Measurements from ENCODE around the gene C1orf105.
"Not testable (repeated sequence)": the region's sequence is repeated elsewhere in the genome, so short reads cannot be mapped to it uniquely, and the experiment has no call there.

Gene C1orf105

DNA sequence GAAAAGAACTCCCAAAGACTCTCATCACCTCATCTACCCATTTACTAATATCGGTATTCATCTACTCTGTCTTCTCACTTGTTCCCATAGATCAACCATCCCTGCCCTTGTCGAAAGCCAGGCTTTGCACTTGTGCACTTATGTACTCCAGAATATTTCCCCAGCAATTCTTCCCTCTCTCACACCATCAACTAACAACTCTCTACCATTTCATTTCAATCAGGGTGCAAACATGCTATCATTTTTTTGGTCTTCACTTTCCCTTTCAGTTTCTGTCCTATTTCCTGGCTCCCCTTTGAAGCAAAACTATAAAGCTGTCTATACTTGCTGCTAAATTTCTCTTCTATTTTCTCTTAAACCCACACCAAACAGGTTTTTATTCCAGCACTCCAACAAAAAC lies 6.7 kb downstream of the C1orf105 start:
- no peak for DNase-seq (ENCODE audit: low read depth in 2 of 2)

DNA sequence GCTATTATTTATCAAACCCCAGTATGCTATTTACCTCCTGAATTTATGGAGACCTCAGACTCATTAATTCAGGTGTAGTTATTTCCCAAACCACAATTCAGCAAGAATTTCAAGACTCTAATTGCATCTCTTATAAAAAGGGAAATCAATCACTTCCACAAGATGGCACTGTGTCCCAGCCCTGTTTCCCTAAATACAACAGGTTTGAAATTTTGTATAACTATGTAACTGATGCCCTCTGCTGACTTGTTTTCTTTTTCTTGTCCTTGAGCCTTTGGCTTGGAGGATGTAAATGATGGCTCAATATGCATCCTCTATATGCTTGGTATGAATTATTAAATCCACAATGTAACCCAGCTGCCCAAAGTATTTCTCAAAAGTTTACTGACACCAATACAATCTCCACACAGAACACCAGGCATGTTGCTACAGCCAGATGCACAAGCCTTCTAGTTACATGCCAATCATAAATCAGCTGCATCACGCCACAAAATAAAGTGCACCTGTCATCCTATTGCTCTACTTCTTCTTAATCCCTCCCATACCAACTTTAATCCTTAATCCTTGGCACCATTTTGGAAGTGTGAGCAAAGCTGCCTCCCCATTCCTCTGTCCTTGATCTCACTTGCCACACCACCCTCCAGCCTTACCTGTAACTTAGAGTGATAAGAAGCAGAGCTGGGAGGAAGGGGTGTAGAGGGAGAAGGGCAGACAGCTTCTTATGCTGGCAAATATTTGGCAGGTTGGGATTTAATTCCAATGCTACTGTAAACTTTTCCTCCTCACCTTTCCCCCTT lies 9.0 kb downstream of the C1orf105 start:
- no peak for DNase-seq (ENCODE audit: low read depth in 2 of 2)

DNA sequence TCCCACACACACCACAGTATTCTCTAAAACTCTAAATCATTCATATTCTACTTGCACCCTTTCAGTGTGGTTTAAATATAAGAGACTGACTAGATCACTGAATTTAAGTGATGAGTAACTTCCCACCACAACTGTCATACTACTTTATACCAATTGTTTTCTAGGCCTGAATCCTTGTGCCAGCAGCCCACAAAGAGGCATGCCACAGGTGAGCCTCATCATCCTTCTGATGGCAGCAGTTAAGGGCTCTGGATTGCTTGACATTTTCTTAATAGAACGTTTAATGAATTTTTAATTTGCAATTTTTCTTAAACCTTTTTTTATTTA lies 9.6 kb downstream of the C1orf105 start:
- no peak for DNase-seq (ENCODE audit: low read depth in 2 of 2)

DNA sequence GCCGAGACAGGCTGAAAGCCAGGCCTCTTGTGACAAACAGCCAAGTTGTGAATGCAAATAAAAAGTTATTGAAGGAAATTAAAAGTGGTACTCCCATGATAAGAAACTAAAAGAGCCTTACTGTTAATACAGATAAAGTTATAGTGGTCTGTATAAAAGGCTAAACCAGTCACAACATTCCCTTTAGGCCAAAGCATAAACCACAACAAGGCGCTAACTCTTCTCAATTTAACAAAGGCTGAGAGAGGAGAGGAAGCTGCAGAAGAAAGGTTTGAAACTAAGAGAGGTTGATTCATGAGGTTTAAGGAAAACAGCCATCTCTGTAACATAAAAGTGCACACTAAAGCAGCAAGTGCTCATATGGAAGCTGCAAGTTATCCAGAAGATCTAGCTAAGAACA lies 10.7 kb downstream of the C1orf105 start:
- no peak for DNase-seq (ENCODE audit: low read depth in 2 of 2)

DNA sequence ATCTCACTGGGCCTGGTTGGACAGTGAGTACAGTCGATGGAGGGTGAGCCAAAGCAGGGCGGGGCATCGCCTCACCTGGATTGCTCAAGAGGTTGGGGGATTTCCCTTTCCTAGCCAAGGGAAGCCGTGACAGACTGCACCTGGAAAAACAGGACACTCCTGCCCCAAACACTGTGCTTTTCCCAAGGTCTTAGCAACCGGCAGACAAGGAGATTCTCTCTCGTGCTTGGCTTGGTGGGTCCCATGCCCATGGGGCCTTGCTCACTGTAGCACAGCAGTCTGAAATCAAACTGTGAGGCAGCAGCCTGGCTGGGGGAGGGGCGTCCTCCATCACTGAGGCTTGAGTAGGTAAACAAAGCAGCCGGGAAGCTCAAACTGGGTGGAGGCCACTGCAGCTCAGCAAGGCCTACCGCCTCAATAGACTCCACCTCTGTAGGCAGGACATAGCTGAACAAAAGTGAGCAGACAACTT lies 11.3 kb downstream of the C1orf105 start:
- no peak for DNase-seq (ENCODE audit: low read depth in 2 of 2)

DNA sequence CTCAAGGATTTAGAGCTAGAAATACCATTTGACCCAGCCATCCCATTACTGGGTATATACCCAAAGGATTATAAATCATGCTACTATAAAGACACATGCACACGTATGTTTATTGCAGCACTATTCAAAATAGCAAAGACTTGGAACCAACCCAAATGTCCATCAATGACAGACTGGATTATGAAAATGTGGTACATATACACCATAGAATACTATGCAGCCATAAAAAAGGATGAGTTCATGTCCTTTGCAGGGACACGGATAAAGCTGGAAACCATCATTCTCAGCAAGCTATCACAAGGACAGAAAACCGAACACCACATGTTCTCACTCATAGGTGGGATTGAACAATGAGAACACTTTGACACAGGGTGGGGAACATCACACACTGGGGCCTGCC lies 16.7 kb downstream of the C1orf105 start:
- DNase-seq (ENCODE audit: low read depth in 2 of 2) = not testable (repeated sequence)

DNA sequence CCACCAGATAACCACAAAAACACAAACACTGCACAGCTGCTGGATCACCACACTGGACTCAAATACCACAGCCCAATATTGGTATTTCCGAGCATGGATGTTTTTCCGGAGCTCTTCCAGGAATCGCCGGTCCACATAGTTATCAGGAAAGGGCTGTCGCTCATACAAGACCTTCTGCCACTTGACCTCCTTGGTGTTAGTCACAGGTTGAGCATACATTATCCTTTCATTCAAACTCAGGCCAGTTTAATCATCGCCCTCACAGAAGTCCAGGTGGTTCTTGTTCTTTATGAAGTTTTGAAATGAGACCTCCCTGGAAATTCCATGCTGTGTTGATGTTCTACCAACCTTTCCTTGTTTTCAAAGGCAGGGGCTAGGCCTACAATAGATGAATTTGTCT lies 21.9 kb downstream of the C1orf105 start:
- no peak for DNase-seq (ENCODE audit: low read depth in 2 of 2)

DNA sequence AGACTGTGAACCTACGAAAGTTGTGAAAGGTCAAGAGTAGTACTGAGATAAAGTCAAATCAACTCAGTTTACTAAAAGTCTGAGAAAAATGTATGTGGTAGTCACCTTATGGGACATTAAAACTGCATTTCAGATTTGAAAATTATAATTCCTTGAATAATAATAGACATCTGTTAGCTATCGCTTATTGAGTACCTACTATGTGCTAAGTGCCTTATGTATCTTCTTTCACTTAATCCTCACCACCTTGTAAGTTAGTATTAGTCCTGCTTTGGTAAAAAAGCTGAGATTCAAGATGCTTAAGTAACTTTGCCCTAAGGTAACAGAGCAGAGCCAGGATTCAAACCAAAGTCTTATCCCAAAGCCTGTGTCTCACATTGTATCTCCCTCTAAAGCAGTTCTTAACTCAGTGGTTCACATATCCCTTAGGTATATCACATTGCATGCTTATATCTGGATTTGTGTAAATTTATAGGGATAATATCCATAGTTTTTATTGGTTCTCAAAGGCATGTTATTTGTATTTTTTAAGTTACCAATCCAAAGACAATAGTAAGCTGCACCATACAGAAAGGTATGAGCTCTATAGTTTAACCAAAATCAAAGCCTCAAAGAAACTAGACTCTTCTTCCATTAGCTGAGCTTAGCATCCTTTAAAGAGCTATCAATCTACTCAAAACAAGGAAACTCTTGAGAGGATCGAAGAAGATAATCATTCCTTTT lies 22.5 kb downstream of the C1orf105 start:
- no peak for DNase-seq (ENCODE audit: low read depth in 2 of 2)

DNA sequence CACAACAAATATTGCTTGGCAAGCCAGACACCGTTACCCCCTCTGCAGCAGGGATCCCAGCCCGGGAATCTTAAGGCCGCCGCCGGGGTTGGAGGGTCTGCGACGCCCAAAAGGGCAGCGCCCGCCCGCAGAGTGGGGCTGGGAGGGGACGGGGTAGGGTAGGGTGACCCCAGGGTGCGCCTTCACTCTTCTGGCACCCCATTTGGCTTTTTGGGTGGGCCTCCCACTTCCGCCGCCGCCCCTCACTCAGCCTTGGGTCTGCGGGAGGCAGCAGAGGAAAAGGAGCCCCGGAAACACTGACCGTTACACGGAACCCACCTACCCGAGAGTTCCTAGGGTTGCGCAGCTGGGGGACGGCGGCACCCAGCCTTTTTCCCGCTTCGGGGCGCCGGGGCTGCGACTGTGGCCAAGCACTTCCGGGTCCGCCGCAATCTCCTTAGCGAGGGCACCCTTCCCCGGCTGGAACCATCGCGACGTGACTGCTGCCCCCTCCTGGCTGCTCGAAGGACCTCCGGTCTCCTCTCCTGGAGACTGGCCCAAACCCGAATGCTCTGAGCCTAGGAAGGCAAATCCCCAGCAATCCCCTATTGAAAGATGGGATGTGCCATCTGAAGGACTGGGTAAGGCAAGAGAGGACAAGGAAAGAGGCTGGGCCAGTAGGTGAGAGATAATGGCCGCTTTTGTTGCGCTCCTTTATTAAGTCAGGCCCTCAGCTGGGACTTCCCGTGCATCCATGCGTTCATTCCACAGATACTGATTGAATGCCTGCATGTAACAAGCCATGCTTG lies 23.4 kb downstream of the C1orf105 start, which contains the start of gene PIGC:
PIGC (minus strand) TSS at position 404 of the 788 bp plus-strand sequence. CDS start 1,447 bp downstream, outside the sequence.
- peak; percentile 84 to 88 for DNase-seq (ENCODE audit: low read depth in 2 of 2)

DNA sequence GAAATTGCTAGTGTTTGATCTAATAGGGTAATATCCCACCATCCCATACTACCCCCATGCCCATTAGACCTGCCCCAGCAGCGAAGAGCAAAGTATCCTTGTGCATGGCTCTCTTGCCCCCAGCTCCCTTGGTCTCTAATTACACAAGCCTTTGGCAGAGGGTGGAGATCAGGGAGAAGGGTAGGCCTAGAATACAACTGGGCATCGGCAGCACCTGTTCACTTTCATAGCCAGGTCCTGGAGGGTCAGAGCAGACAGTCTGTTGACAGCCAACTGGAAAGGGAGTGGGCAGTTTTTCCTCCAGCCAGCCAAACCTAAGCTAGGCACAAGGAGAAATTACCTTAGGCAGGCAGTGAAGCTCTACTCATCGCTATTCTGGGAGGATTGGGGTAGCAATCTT lies 26.1 kb downstream of the C1orf105 start:
- DNase-seq (ENCODE audit: low read depth in 2 of 2) = no peak

DNA sequence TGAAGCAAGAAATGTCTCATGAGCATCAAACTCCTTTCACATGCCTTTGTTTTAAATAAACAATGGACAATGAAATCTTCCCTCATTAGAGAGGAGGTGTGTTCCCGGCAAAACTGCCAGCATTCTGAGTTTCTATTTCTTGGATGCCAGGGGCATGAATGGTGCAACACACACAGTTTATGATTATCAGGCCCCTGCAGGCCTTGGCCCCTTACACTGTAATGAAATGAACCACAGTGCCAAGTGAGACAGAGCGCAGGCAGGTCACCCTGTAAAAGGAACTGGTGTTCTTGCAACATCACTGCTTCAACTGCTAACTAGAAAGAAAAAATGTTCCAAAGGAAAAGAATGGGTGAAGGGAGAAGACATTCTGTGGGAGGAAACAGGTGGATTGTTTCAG lies 27.2 kb downstream of the C1orf105 start:
- DNase-seq (ENCODE audit: low read depth in 2 of 2) = no peak

DNA sequence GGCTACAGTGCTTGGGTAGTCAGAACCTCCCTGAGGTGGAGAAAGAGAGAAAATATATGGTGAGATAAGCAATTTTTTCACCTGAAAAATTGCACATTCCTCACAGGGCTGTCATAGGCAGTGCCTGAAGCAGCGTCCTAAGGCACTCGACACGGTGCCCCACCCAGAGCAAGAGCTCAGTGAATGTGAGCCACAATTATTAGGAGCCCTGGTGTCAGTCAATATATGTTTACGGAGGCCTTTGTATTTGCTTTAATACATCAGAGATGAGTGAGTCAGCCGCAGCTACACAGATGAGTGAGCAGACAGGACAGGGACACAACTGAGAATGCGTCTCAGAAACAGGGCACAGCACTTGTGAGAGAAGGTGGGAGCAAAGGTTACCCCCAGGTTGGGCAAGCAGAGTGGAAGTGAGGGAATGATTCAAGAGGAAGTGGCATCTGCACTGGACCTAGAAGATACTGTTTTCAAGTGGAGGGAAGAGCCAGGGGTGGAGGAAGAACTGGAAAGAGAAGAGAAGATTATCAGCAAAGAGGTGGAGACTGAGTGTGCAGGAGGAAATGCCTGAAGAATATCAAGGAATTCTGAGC lies 28.6 kb downstream of the C1orf105 start:
- no peak for DNase-seq (ENCODE audit: low read depth in 2 of 2)

DNA sequence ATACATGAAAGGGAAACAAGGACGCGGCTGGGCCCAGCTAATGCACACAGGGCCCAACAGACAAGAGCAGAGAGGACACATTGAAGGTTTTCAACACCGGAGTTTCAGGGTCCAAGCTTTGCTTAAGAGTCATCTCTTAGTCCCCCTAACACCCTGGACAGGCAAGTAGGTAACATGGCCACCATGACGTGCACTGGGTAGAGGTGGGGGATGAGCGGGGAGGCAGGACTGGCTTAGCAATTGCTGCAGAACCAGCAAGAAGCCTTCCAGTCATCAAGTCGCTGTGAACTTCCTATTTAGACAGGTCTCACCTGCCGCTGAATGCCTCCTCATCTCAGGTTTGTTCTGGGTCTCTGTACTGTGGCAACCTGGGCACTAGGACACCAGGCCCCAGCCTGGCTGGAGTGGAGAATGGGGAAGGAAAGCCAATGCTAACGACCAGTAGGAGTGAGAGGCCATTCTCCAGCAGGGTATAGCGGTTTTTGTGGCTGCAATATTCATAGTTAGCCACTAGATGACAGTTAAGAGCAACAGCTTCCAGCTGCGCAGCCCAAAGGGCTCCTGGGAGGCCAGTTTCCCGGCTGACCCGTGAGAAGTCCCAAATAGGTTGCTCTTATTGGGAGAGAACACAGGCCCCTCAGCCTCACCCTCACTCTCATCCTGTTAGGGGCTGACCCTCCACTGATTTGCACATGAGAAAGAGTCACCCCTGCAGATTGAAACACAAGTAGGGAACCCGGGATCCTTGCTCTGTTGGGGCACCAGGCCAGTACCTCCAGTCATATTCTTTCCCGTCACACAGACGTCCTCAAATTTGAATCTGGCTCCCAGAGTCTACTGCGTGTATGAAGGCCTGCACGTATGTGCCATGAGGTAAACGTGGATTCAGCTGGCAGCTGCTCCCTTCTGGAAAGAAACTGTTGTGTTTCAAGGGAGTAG lies 29.4 kb downstream of the C1orf105 start:
- no peak for DNase-seq (ENCODE audit: low read depth in 2 of 2)

DNA sequence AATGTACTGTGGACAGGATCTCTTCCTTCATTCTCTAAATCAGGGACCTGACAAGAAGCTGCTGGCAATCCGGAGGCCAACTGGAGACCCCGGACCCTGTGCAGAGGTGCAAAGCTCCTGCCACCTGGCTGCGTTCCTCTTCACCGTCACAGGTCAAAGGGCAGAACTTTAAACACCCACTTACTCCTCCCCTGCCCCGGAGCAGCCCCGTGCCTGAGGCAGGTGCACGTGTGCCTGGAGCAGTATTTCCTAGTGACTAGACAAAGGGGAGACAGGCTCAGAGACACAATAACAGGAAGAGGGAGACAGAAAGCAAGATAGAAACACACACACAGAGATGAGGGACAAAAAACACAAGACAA lies 30.0 kb downstream of the C1orf105 start:
- no peak for DNase-seq (ENCODE audit: low read depth in 2 of 2)

DNA sequence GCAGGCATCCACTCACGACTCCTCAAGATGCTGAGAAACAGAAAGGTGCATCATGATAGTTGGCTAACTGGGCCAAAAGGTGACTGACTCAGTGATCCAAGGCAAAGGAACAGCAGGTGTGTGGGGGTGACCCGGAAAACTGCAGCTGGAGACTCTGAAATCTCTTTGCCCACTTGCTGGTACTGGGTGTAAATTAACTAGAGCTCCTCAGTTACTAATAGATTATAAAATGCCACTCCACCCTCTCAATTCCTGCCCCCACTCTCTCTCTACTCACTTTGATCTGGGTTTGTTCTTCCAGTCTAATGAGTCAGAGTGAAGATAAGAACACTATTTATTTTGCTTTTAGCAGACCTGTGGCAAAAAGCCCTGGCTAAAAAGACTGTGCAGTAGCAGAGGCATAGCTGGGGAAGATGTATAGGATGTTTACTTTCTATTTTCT lies 30.5 kb downstream of the C1orf105 start:
- no peak for DNase-seq (ENCODE audit: low read depth in 2 of 2)

DNA sequence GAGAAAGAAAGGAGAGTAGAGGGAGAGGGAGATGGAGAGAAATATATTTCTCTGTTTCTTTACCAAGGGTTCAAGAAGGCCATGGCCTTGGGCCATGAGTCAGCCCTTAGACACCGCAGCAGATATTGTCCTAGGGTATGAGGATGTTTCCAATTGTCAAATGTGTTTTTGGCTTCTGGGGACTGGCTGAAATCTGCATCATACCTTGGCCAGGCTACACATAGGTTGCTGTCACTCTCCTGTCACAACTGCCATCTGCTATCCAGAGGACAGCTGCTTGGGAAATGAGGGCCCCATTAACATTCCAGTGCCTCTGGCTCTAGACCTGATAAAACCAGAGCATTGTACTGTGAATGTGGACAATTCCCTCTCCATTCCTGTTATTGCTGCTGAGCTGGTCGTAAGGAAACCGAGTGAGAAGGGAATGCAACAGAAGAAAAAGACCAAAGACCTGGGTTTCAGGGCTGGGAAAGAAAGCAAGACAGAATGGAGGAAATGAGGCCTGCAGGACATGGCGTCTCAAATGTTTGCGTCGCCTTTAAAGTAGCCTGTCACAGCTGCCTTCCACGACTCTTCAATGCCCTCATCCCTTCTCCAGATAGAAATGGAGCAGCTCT lies 32.2 kb downstream of the C1orf105 start:
- DNase-seq (ENCODE audit: low read depth in 2 of 2) = no peak

DNA sequence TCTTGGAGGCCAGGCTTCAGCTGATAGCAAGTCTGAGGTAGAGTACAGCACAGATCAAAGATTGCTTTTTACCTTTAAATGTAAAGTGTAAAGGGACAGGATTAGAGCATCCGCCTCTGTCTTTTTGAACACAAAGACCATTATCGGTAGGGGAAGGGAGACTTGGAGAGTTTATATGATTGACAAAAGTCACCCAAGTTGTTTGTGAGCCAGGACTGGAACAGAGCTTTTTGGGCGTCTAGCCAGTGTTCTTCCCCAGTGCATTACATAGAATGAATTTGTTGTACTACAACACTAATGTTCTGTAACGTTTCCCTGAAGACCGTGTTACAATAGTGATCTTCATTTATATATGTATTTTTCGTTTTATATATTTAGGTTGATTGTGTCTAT lies 32.7 kb downstream of the C1orf105 start:
- DNase-seq (ENCODE audit: low read depth in 2 of 2) = no peak

DNA sequence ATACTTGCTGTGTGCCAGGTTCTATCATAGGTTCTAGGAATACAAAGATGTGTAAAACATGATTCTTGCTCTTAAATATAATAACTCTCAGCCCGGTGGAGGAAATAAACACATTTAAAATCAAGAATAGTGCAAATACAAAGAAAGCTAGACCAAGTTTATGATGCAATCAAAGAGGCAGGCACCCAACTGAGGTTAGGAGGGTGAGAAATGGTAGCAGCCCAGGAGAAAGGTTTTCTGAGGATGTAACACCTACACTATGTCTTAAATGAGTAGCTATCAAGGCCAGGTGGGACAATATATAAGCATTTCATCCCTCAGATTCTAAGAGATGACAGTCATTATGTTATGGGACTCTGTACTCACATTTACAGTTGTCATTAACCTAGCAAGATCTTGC lies 33.1 kb downstream of the C1orf105 start:
- DNase-seq (ENCODE audit: low read depth in 2 of 2) = no peak

DNA sequence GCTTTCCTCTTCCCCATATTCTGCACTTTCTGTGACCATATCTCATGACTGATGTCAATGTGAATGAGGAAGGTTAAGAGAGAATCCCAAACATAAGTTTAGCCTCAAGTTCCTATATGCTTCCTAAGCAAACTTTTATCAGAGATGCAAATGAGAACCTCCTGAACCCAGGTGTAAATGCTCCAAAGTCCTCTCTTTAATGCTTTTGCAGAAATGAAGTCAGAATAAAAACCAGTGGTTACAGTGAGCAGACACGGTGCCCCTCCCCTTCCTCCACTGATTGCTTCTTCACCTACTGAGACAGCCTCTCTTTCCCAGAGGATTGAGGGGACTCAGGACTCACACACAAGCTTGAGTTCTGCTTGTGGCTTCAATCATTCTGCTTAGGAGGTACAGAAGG lies 35.0 kb downstream of the C1orf105 start:
- no peak for DNase-seq (ENCODE audit: low read depth in 2 of 2)

DNA sequence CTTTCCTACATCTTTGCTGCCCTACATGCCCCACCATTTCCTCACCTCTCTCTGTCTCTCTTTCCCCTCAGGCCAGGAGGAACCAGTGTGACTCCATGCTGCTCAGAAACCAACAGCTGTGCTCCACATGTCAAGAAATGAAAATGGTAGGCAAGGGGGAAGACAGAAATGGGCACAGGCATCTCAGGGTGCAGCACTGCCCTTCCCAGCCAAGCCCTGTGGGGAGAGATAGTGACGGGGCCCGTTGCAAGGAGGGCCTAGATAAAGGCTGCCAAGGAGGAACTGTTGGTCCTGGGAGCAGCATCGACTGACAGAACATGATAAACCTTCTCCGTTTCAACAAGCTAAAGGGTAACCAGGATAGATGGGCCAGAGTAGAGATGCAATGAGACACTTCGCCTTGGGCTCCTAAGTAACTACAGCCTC lies 35.9 kb downstream of the C1orf105 start:
- no peak for DNase-seq (ENCODE audit: low read depth in 2 of 2)
